GM06990 (cell line): ENCODE data around the gene GSX1.
"Not testable (repeated sequence)": the region's sequence is repeated elsewhere in the genome, so short reads cannot be mapped to it uniquely, and the experiment has no call there.

Experiments
- DNase-seq: peaks from one replicate; pipeline ENCODE4 v3.0.0-alpha.2; 2011; ENCODE audit not compliant: insufficient read length; ENCODE audit errors: extremely low read depth
- H3K27me3 ChIP-seq: replicated peaks from 2 replicates; pipeline ENCODE4 v1.6.0; 2011; ENCODE audit warnings: low read length; ENCODE audit not compliant: control insufficient read depth, insufficient read depth
- H3K36me3 ChIP-seq: 2 replicates; pipeline ENCODE4 v1.5.1; 2011; ENCODE audit warnings: low read length; ENCODE audit not compliant: control insufficient read depth, insufficient read depth
- H3K4me3 ChIP-seq: replicated peaks from 2 replicates; pipeline ENCODE4 v1.5.1; 2011; ENCODE audit warnings: low read depth, mild to moderate bottlenecking, control low read depth, low read length
- CTCF ChIP-seq: IDR thresholded peaks from 2 replicates; pipeline ENCODE4 v1.5.1; 2011; ENCODE audit warnings: low read length, control low read depth, mild to moderate bottlenecking, inconsistent platforms; ENCODE audit not compliant: insufficient read depth, poor library complexity, severe bottlenecking

GSX1 gene

GRCh38 chr13:27792393-27793218, at the start of gene GSX1:
Gene GSX1, plus strand, starts transcription at chr13:27792483. Its CDS starts 208 bp downstream, at chr13:27792691.
- no peak for DNase-seq
- Histone ChIP-seq H3K27me3 (peaks cover 6% of the 10 kb centered on the region), H3K4me3 (peak within 1 kb of the TSS; percentile 17; the same call in 1 of the 2 replicates), H3K36me3 (no peaks in the 10 kb centered on the region)
- no peak for TF ChIP-seq CTCF

GRCh38 chr13:27744801-27745200, 47.5 kb upstream of the GSX1 start:
- DNase-seq, result no peak
- TF ChIP-seq CTCF, result no peak
- Histone ChIP-seq H3K4me3 (no peak overlapping the region), H3K36me3 (no peaks in the 10 kb centered on the region), H3K27me3 (no peaks in the 10 kb centered on the region)

- no peak for TF ChIP-seq CTCF
- DNase-seq, result no peak
- Histone ChIP-seq H3K4me3 (no peak overlapping the region), H3K36me3 (no peaks in the 10 kb centered on the region), H3K27me3 (no peaks in the 10 kb centered on the region)
Measured at GRCh38 chr13:27745301-27745700, 47.0 kb upstream of the GSX1 start.

GRCh38 chr13:27748143-27748542, 44.1 kb upstream of the GSX1 start:
- not testable (repeated sequence) for DNase-seq, H3K4me3 ChIP-seq, H3K27me3 ChIP-seq, H3K36me3 ChIP-seq

- no peak for TF ChIP-seq CTCF
- no peaks in the 10 kb centered on the region for H3K27me3 ChIP-seq
- no peak overlapping the region for H3K4me3 ChIP-seq
- DNase-seq, result no peak
- H3K36me3 ChIP-seq, result no peaks in the 10 kb centered on the region
Measured at GRCh38 chr13:27751953-27752532, 40.2 kb upstream of the GSX1 start.

- H3K27me3 ChIP-seq, result no peaks in the 10 kb centered on the region
- H3K36me3 ChIP-seq, result no peaks in the 10 kb centered on the region
- no peak for DNase-seq
- no peak overlapping the region for H3K4me3 ChIP-seq
- no peak for TF ChIP-seq CTCF
Measured at GRCh38 chr13:27765650-27766049, 26.6 kb upstream of the GSX1 start.
